ENCODE measurements around the gene GAL3ST2. TPM values are rescaled to one million over a fixed set of nuclear protein-coding genes. Genes with fewer than 3 reads are reported as not detected.

GAL3ST2 gene
- total and polyA plus RNA-seq, 4 donors, result 0.03 to 0.33 (median 0.23) TPM; not detected in 1

DNA sequence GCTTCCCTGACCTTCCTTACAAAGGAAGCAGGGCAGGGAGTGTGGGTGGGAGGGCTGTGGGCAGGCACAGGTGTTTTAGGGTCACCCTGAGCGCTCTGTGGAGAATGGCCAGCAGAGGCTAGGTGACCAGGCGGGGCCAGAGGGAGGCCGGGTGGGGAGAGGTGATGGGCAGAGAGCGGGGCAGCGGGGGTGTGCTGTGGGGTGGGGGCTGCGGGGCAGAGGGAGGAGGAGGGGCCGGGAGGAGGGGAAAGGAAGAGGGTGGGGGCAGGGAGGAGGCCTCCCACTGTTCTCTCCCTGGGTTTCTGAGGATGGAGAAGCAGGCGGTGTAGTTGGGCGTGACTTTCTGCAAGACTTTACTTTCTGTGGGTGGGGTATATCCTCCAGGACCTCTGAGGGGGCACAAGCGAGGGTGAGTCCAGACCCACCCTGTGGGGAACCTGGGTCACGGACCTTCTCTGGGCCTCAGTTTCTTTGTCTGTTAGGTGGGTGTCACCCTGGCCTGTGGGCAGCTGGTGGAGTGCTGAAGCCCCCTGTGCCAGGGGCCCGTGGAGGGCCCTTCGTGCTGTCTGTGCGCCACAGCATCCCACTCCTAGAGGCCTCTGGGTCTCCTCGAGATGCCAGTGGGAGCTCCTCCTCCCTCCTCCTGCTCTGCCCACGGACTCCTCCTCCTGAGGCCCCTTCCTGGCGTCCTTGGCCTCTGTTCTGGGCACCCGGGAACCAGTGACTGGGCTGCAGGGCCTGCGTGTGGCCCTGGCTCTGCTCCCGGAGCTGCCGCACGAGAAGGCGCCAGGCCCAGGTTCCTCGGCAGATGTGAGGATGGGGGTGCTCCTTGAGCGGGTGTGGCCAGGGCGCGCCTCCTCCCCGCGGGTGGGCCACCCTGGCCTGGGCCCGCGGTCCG lies 26.0 kb downstream of the GAL3ST2 start:
- Histone ChIP-seq H3K9ac (ENCODE audit: low read depth in 1 of 2, low read length in 2 of 2) (no peak overlapping the region), H3K36me3 (ENCODE audit: control insufficient read depth in 4 of 4, insufficient read depth in 3 of 4, low read depth in 1 of 4, low read length in 3 of 4) (no peaks in the 10 kb centered on the region), H3K4me3 (ENCODE audit: low read depth in 1 of 3, low read length in 3 of 3) (peak overlapping the region in 1 of 3 donors; percentile 45), H3K27ac (ENCODE audit: low read depth in 1 of 2, low read length in 2 of 2) (no peak overlapping the region), H3K9me3 (ENCODE audit: control insufficient read depth in 4 of 4, low read length in 3 of 4) (no peaks in the 10 kb centered on the region), H3K4me1 (ENCODE audit: control insufficient read depth in 4 of 4, insufficient read depth in 4 of 4, low read length in 3 of 4) (peaks cover 0 to 12% (median 7%) of the 10 kb centered on the region in 4 donors), H3K27me3 (ENCODE audit: control insufficient read depth in 4 of 4, insufficient read depth in 4 of 4, low read length in 3 of 4) (no peaks in the 10 kb centered on the region)
- WGBS, result 73% methylated on average over 32 of the region's 32 CpGs
- DNase-seq (ENCODE audit: low spot score), result no peak
- TF ChIP-seq GABPA (IDR thresholded peaks at IDR 0.05 in 1 of 2, conservative IDR thresholded peaks at IDR 0.05 in 1 of 2), result no peak
- TF ChIP-seq FOXA2 (IDR thresholded peaks at IDR 0.05), result no peak
- no peak for TF ChIP-seq RXRA (IDR thresholded peaks at IDR 0.05)
- no peak for TF ChIP-seq TAF1 (conservative IDR thresholded peaks at IDR 0.05)
- no peak for TF ChIP-seq EGR1 (IDR thresholded peaks at IDR 0.05; ENCODE audit: low read depth in 2 of 2)
- TF ChIP-seq, protein P1, sequence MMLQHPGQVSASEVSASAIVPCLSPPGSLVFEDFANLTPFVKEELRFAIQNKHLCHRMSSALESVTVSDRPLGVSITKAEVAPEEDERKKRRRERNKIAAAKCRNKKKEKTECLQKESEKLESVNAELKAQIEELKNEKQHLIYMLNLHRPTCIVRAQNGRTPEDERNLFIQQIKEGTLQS (IDR thresholded peaks at IDR 0.05), result no peak
- no peak for TF ChIP-seq NR2F2 (IDR thresholded peaks at IDR 0.05)
- TF ChIP-seq JUND (IDR thresholded peaks at IDR 0.05), result no peak

DNA sequence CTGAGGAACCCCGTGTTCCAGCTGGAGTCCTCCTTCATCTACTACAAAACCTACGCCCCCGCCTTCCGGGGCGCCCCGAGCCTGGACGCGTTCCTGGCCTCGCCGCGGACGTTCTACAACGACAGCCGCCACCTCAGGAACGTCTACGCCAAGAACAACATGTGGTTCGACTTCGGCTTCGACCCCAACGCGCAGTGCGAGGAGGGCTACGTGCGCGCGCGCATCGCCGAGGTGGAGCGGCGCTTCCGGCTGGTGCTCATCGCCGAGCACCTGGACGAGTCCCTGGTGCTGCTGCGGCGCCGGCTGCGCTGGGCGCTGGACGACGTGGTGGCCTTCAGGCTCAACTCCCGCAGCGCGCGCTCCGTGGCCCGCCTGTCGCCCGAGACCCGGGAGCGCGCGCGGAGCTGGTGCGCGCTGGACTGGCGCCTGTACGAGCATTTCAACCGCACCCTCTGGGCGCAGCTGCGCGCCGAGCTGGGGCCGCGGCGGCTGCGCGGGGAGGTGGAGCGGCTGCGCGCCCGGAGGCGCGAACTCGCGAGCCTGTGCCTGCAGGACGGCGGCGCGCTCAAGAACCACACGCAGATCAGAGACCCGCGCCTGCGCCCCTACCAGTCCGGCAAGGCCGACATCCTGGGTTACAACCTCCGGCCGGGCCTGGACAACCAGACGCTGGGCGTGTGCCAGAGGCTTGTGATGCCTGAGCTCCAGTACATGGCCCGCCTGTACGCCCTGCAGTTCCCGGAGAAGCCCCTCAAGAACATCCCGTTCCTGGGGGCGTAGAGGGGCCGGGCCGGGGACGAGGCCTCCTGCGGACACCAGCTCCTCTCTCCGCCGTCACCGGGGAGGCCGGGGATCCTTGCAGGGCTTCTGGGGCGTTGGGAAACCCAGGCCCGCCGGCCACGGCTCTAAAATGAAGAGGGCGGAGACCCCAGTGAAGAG lies 27.0 kb downstream of the GAL3ST2 start:
- TF ChIP-seq, protein P2, sequence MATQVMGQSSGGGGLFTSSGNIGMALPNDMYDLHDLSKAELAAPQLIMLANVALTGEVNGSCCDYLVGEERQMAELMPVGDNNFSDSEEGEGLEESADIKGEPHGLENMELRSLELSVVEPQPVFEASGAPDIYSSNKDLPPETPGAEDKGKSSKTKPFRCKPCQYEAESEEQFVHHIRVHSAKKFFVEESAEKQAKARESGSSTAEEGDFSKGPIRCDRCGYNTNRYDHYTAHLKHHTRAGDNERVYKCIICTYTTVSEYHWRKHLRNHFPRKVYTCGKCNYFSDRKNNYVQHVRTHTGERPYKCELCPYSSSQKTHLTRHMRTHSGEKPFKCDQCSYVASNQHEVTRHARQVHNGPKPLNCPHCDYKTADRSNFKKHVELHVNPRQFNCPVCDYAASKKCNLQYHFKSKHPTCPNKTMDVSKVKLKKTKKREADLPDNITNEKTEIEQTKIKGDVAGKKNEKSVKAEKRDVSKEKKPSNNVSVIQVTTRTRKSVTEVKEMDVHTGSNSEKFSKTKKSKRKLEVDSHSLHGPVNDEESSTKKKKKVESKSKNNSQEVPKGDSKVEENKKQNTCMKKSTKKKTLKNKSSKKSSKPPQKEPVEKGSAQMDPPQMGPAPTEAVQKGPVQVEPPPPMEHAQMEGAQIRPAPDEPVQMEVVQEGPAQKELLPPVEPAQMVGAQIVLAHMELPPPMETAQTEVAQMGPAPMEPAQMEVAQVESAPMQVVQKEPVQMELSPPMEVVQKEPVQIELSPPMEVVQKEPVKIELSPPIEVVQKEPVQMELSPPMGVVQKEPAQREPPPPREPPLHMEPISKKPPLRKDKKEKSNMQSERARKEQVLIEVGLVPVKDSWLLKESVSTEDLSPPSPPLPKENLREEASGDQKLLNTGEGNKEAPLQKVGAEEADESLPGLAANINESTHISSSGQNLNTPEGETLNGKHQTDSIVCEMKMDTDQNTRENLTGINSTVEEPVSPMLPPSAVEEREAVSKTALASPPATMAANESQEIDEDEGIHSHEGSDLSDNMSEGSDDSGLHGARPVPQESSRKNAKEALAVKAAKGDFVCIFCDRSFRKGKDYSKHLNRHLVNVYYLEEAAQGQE (IDR thresholded peaks at IDR 0.05), result no peak
- TF ChIP-seq FOXA2 (IDR thresholded peaks at IDR 0.05), result no peak
- TF ChIP-seq, protein P1 (IDR thresholded peaks at IDR 0.05), result no peak
- TF ChIP-seq SP1 (IDR thresholded peaks at IDR 0.05), result no peak
- no peak for TF ChIP-seq JUND (IDR thresholded peaks at IDR 0.05)
- no peak for TF ChIP-seq RXRA (IDR thresholded peaks at IDR 0.05)
- no peak for TF ChIP-seq GABPA (IDR thresholded peaks at IDR 0.05 in 1 of 2, conservative IDR thresholded peaks at IDR 0.05 in 1 of 2)
- TF ChIP-seq, protein P3, sequence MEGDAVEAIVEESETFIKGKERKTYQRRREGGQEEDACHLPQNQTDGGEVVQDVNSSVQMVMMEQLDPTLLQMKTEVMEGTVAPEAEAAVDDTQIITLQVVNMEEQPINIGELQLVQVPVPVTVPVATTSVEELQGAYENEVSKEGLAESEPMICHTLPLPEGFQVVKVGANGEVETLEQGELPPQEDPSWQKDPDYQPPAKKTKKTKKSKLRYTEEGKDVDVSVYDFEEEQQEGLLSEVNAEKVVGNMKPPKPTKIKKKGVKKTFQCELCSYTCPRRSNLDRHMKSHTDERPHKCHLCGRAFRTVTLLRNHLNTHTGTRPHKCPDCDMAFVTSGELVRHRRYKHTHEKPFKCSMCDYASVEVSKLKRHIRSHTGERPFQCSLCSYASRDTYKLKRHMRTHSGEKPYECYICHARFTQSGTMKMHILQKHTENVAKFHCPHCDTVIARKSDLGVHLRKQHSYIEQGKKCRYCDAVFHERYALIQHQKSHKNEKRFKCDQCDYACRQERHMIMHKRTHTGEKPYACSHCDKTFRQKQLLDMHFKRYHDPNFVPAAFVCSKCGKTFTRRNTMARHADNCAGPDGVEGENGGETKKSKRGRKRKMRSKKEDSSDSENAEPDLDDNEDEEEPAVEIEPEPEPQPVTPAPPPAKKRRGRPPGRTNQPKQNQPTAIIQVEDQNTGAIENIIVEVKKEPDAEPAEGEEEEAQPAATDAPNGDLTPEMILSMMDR (IDR thresholded peaks at IDR 0.05; ENCODE audit: low read depth, low read length, missing input control), result no peak
- TF ChIP-seq TAF1 (conservative IDR thresholded peaks at IDR 0.05), result no peak
- TF ChIP-seq, protein P4, sequence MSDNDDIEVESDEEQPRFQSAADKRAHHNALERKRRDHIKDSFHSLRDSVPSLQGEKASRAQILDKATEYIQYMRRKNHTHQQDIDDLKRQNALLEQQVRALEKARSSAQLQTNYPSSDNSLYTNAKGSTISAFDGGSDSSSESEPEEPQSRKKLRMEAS (IDR thresholded peaks at IDR 0.05), result no peak
- TF ChIP-seq HNF4A (conservative IDR thresholded peaks at IDR 0.05), result no peak
- TF ChIP-seq, protein P5, sequence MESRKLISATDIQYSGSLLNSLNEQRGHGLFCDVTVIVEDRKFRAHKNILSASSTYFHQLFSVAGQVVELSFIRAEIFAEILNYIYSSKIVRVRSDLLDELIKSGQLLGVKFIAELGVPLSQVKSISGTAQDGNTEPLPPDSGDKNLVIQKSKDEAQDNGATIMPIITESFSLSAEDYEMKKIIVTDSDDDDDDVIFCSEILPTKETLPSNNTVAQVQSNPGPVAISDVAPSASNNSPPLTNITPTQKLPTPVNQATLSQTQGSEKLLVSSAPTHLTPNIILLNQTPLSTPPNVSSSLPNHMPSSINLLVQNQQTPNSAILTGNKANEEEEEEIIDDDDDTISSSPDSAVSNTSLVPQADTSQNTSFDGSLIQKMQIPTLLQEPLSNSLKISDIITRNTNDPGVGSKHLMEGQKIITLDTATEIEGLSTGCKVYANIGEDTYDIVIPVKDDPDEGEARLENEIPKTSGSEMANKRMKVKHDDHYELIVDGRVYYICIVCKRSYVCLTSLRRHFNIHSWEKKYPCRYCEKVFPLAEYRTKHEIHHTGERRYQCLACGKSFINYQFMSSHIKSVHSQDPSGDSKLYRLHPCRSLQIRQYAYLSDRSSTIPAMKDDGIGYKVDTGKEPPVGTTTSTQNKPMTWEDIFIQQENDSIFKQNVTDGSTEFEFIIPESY (IDR thresholded peaks at IDR 0.05), result no peak
- no peak for TF ChIP-seq FOXA1 (IDR thresholded peaks at IDR 0.05)
- no peak for TF ChIP-seq YY1 (IDR thresholded peaks at IDR 0.05)
- no peak for TF ChIP-seq RAD21 (IDR thresholded peaks at IDR 0.05)
- TF ChIP-seq NR2F2 (IDR thresholded peaks at IDR 0.05), result no peak
- TF ChIP-seq HNF4G (IDR thresholded peaks at IDR 0.05), result no peak
- no peak for TF ChIP-seq EGR1 (IDR thresholded peaks at IDR 0.05; ENCODE audit: low read depth in 2 of 2)
- DNase-seq (ENCODE audit: low spot score), result peak; percentile 38
- H3K36me3 ChIP-seq (ENCODE audit: control insufficient read depth in 4 of 4, insufficient read depth in 3 of 4, low read depth in 1 of 4, low read length in 3 of 4), result no peaks in the 10 kb centered on the region
- H3K9me3 ChIP-seq (ENCODE audit: control insufficient read depth in 4 of 4, low read length in 3 of 4), result no peaks in the 10 kb centered on the region
- H3K4me3 ChIP-seq (ENCODE audit: low read depth in 1 of 3, low read length in 3 of 3), result peak overlapping the region in 1 of 3 donors; percentile 45
- no peaks in the 10 kb centered on the region for H3K27me3 ChIP-seq (ENCODE audit: control insufficient read depth in 4 of 4, insufficient read depth in 4 of 4, low read length in 3 of 4)
- H3K4me1 ChIP-seq (ENCODE audit: control insufficient read depth in 4 of 4, insufficient read depth in 4 of 4, low read length in 3 of 4), result peaks cover 6 to 15% (median 12%) of the 10 kb centered on the region in 4 donors
- WGBS, result 31% methylated on average over 109 of the region's 109 CpGs
- no peak overlapping the region for H3K9ac ChIP-seq (ENCODE audit: low read depth in 1 of 2, low read length in 2 of 2)
- peak overlapping the region in 1 of 2 donors; percentile 28 for H3K27ac ChIP-seq (ENCODE audit: low read depth in 1 of 2, low read length in 2 of 2)
